ENCODE results near the gene FOXJ1. TPM values are rescaled to one million over a fixed set of nuclear protein-coding genes. Genes with fewer than 3 reads are reported as not detected.

FOXJ1 gene
- total RNA-seq, 1 experiment from 2014 or later, result 4.0 TPM

GRCh38 chr17:76119409-76120371 is 21.4 kb downstream of the FOXJ1 start:
- Histone ChIP-seq H3K9ac (ENCODE audit: extremely low read depth, insufficient read length, low read length) (no peak overlapping the region), H3K23ac (ENCODE audit: insufficient read length, low read depth, low read length) (no peak overlapping the region), H3K9me3 (ENCODE audit: control insufficient read depth, low read depth, low read length) (no peaks in the 10 kb centered on the region), H3K56ac (ENCODE audit: insufficient read length, low read depth, low read length) (no peak overlapping the region), H2AFZ (ENCODE audit: low read length) (no peak overlapping the region), H3K4ac (ENCODE audit: low read depth, low read length) (no peak overlapping the region), H3K79me1 (ENCODE audit: insufficient read depth, low read depth, low read length, poor library complexity, severe bottlenecking) (no peaks in the 10 kb centered on the region), H3K27me3 (ENCODE audit: insufficient read depth, low read length) (no peaks in the 10 kb centered on the region), H2BK5ac (ENCODE audit: insufficient read length, low read length) (no peak overlapping the region), H3T11ph (ENCODE audit: low read length) (no peak overlapping the region), H3K4me2 (ENCODE audit: insufficient read depth, insufficient read length, low read length) (no peak overlapping the region), H4K20me1 (ENCODE audit: control insufficient read depth, insufficient read depth, insufficient read length) (no peaks in the 10 kb centered on the region), H2BK120ac (ENCODE audit: low read depth, low read length, poor library complexity, severe bottlenecking) (no peak overlapping the region), H3K4me1 (ENCODE audit: insufficient read depth, low read length) (no peaks in the 10 kb centered on the region; the same call in 1 of the 2 replicates), H3K14ac (ENCODE audit: insufficient read depth, low read length) (no peak overlapping the region), H4K5ac (ENCODE audit: insufficient read length, low read depth, low read length) (no peak overlapping the region), H2BK12ac (ENCODE audit: insufficient read length, low read depth, low read length) (no peak overlapping the region), H3K23me2 (ENCODE audit: insufficient read length, low read depth, low read length, poor library complexity, severe bottlenecking) (no peaks in the 10 kb centered on the region), H2BK20ac (ENCODE audit: low read depth, low read length, poor library complexity, severe bottlenecking) (no peak overlapping the region), H3K27ac (ENCODE audit: insufficient read length, low read depth, low read length) (no peak overlapping the region), H4K8ac (replicated peaks; ENCODE audit: insufficient read length, low read depth, low read length) (no peak overlapping the region), H4K91ac (ENCODE audit: insufficient read length, low read depth, low read length) (no peak overlapping the region), H3K18ac (ENCODE audit: insufficient read length, low read depth, low read length) (no peak overlapping the region), H3K79me2 (ENCODE audit: insufficient read depth, low read length) (no peaks in the 10 kb centered on the region), H2AK5ac (ENCODE audit: insufficient read length, low read length) (no peak overlapping the region), H2BK15ac (ENCODE audit: low read depth, low read length) (no peak overlapping the region)
- no peak overlapping the region for H3K4me3 Mint-ChIP-seq
- DNase-seq, result no peak
- no peak overlapping the region for H3K27ac Mint-ChIP-seq
- peaks cover 26 to 27% of the 10 kb centered on the region in 2 experiments for H3K4me1 Mint-ChIP-seq
- no peaks in the 10 kb centered on the region for H3K36me3 Mint-ChIP-seq (ENCODE audit: insufficient read depth in 1 of 3, low read depth in 3 of 3)
- TF ChIP-seq, protein P1, sequence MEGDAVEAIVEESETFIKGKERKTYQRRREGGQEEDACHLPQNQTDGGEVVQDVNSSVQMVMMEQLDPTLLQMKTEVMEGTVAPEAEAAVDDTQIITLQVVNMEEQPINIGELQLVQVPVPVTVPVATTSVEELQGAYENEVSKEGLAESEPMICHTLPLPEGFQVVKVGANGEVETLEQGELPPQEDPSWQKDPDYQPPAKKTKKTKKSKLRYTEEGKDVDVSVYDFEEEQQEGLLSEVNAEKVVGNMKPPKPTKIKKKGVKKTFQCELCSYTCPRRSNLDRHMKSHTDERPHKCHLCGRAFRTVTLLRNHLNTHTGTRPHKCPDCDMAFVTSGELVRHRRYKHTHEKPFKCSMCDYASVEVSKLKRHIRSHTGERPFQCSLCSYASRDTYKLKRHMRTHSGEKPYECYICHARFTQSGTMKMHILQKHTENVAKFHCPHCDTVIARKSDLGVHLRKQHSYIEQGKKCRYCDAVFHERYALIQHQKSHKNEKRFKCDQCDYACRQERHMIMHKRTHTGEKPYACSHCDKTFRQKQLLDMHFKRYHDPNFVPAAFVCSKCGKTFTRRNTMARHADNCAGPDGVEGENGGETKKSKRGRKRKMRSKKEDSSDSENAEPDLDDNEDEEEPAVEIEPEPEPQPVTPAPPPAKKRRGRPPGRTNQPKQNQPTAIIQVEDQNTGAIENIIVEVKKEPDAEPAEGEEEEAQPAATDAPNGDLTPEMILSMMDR (conservative IDR thresholded peaks at IDR 0.05), result no peak
- peaks cover 0 to 2% of the 10 kb centered on the region in 2 experiments; a peak in 1 of 5 replicates for H3K9me3 Mint-ChIP-seq
- no CpG with 5 or more reads among the region's 19 CpGs for WGBS (ENCODE audit: extremely low coverage, insufficient read length, low lambda C conversion rate)
- peaks cover 5% of the 10 kb centered on the region for H3K27me3 Mint-ChIP-seq (ENCODE audit: low read depth)

All from H9 (cell line).